ENCODE results near the gene FGGY.

The FGGY gene

GRCh38 chr1:59776960-59777852 lies 480.3 kb downstream of the FGGY start:
- no peak overlapping the region for H2AFZ ChIP-seq (ENCODE audit: low read depth, low read length)
- no peaks in the 10 kb centered on the region for H3K4me1 ChIP-seq (ENCODE audit: insufficient read depth, low read length)
- no peaks in the 10 kb centered on the region for H3K36me3 ChIP-seq (ENCODE audit: insufficient read depth, low read length)
- H3K27me3 ChIP-seq (ENCODE audit: insufficient read depth, low read length): no peaks in the 10 kb centered on the region
- no peaks in the 10 kb centered on the region for H3K9me3 ChIP-seq (ENCODE audit: low read length)
- H3K4me3 ChIP-seq (ENCODE audit: low read length): no peak overlapping the region

- Histone ChIP-seq H3K36me3 (ENCODE audit: insufficient read depth, low read length) (no peaks in the 10 kb centered on the region), H3K4me1 (ENCODE audit: insufficient read depth, low read length) (no peaks in the 10 kb centered on the region), H3K9me3 (ENCODE audit: low read length) (no peaks in the 10 kb centered on the region), H3K27me3 (ENCODE audit: insufficient read depth, low read length) (no peaks in the 10 kb centered on the region), H2AFZ (ENCODE audit: low read depth, low read length) (no peak overlapping the region), H3K4me3 (ENCODE audit: low read length) (no peak overlapping the region)
These were observed 483.1 kb downstream of the FGGY start for GRCh38 chr1:59779949-59780348.

- H3K4me1 ChIP-seq (ENCODE audit: insufficient read depth, low read length): no peaks in the 10 kb centered on the region
- H2AFZ ChIP-seq (ENCODE audit: low read depth, low read length): no peak overlapping the region
- no peaks in the 10 kb centered on the region for H3K27me3 ChIP-seq (ENCODE audit: insufficient read depth, low read length)
- peaks cover 5% of the 10 kb centered on the region for H3K9me3 ChIP-seq (ENCODE audit: low read length)
- no peaks in the 10 kb centered on the region for H3K36me3 ChIP-seq (ENCODE audit: insufficient read depth, low read length)
- no peak overlapping the region for H3K4me3 ChIP-seq (ENCODE audit: low read length)
These were observed 491.9 kb downstream of the FGGY start for GRCh38 chr1:59788825-59789224.

- no peak overlapping the region for H3K4me3 ChIP-seq (ENCODE audit: low read length)
- no peak overlapping the region for H2AFZ ChIP-seq (ENCODE audit: low read depth, low read length)
These were observed 501.7 kb downstream of the FGGY start for GRCh38 chr1:59798600-59798999.

GRCh38 chr1:59803458-59804038 lies 506.7 kb downstream of the FGGY start:
- no peak overlapping the region for H2AFZ ChIP-seq (ENCODE audit: low read depth, low read length)
- H3K4me1 ChIP-seq (ENCODE audit: insufficient read depth, low read length): no peaks in the 10 kb centered on the region
- no peaks in the 10 kb centered on the region for H3K36me3 ChIP-seq (ENCODE audit: insufficient read depth, low read length)
- peaks cover 3% of the 10 kb centered on the region for H3K27me3 ChIP-seq (ENCODE audit: insufficient read depth, low read length)
- no peak overlapping the region for H3K4me3 ChIP-seq (ENCODE audit: low read length)
- H3K9me3 ChIP-seq (ENCODE audit: low read length): no peaks in the 10 kb centered on the region

More at GRCh38 chr1:59798600-59798999, 501.7 kb downstream of the FGGY start:
- H3K27me3 ChIP-seq (ENCODE audit: insufficient read depth, low read length): no peaks in the 10 kb centered on the region
- no peaks in the 10 kb centered on the region for H3K4me1 ChIP-seq (ENCODE audit: insufficient read depth, low read length)
- no peaks in the 10 kb centered on the region for H3K9me3 ChIP-seq (ENCODE audit: low read length)
- H3K36me3 ChIP-seq (ENCODE audit: insufficient read depth, low read length): no peaks in the 10 kb centered on the region

DNA sequence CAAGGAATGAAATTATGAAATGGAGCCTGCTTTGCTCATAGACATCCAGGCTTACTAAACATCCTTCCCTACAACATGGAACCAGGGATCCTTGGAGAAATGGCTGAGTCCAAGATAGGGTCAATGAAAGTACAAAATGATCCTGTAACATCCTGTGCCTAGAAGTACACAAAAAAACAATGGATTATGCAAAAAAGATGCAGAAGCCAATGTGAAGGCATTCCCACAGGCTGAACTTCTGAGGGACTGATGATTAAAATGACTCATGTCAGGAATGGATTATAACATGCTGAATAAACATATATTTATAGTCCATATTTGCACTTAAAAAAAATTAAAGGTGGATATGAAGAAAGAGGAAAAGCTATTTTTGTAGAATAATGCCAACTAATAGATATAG lies 507.4 kb downstream of the FGGY start:
- no peaks in the 10 kb centered on the region for H3K4me1 ChIP-seq (ENCODE audit: insufficient read depth, low read length)
- H3K27me3 ChIP-seq (ENCODE audit: insufficient read depth, low read length): peaks cover 7% of the 10 kb centered on the region
- no peak overlapping the region for H3K4me3 ChIP-seq (ENCODE audit: low read length)
- no peaks in the 10 kb centered on the region for H3K36me3 ChIP-seq (ENCODE audit: insufficient read depth, low read length)
- H3K9me3 ChIP-seq (ENCODE audit: low read length): no peaks in the 10 kb centered on the region
- no peak overlapping the region for H2AFZ ChIP-seq (ENCODE audit: low read depth, low read length)

GRCh38 chr1:59805554-59805953 lies 508.7 kb downstream of the FGGY start:
- H2AFZ ChIP-seq (ENCODE audit: low read depth, low read length): no peak overlapping the region
- H3K4me3 ChIP-seq (ENCODE audit: low read length): no peak overlapping the region
- H3K4me1 ChIP-seq (ENCODE audit: insufficient read depth, low read length): no peaks in the 10 kb centered on the region
- H3K27me3 ChIP-seq (ENCODE audit: insufficient read depth, low read length): peaks cover 12% of the 10 kb centered on the region
- no peaks in the 10 kb centered on the region for H3K9me3 ChIP-seq (ENCODE audit: low read length)
- H3K36me3 ChIP-seq (ENCODE audit: insufficient read depth, low read length): no peaks in the 10 kb centered on the region
